CD14-positive monocyte (primary cell): ENCODE results near the gene UGT1A6. TPM values are rescaled to one million over a fixed set of nuclear protein-coding genes. Genes with fewer than 3 reads are reported as not detected.

Experiments used
- DNase-seq, 3 donors: peaks; one replicate each; pipeline ENCODE4 v3.0.0-alpha.2; 2011 to 2022
- H2AFZ ChIP-seq: 2 replicates; pipeline ENCODE4 v1.6.0; 2012; ENCODE audit warnings: mild to moderate bottlenecking, low read depth, low read length, inconsistent platforms; ENCODE audit not compliant: insufficient read depth, poor library complexity, severe bottlenecking
- H3K27ac ChIP-seq, 2 donors: 1 replicate in 1 of 2; 2 replicates in 1 of 2; pipeline ENCODE4 v1.5.1; 2012 to 2013; ENCODE audit warnings: low read length in 2 of 2, control low read depth in 1 of 2, inconsistent platforms in 1 of 2, low read depth in 1 of 2, mild to moderate bottlenecking in 1 of 2
- H3K27me3 ChIP-seq, 2 donors: one replicate each; pipeline versions ENCODE4 v1.6.0 to v1.6.1; 2011 to 2013; ENCODE audit warnings: low read length in 2 of 2; ENCODE audit not compliant: control insufficient read depth in 2 of 2, insufficient read depth in 2 of 2
- H3K36me3 ChIP-seq, 2 donors: replicated peaks in 1 of 2; 1 replicate in 1 of 2; 2 replicates in 1 of 2; pipeline versions ENCODE4 v1.5.1 to v1.6.1; 2012 to 2013; ENCODE audit warnings: low read length in 2 of 2, control low read depth in 1 of 2, inconsistent platforms in 1 of 2, mild to moderate bottlenecking in 1 of 2; ENCODE audit not compliant: insufficient read depth in 2 of 2, control insufficient read depth in 1 of 2
- H3K4me1 ChIP-seq, 2 donors: 1 replicate in 1 of 2; 2 replicates in 1 of 2; pipeline versions ENCODE4 v1.5.1 to v1.6.1; 2012 to 2013; ENCODE audit warnings: low read length in 2 of 2, control low read depth in 1 of 2, inconsistent platforms in 1 of 2, mild to moderate bottlenecking in 1 of 2, moderate library complexity in 1 of 2; ENCODE audit not compliant: insufficient read depth in 2 of 2, control insufficient read depth in 1 of 2
- H3K4me2 ChIP-seq: replicated peaks from 2 replicates; pipeline ENCODE3; 2012; ENCODE audit warnings: low read length, moderate library complexity, mild to moderate bottlenecking; ENCODE audit not compliant: poor library complexity, severe bottlenecking; ENCODE audit errors: extremely low read depth
- H3K4me3 ChIP-seq, 3 experiments: fragments of 200-600 bp in 1 of 3; sonication (generic) in 1 of 3; replicated peaks in 1 of 3; 1 replicate in 2 of 3; 2 replicates in 1 of 3; pipeline ENCODE4 v1.5.1; 2011 to 2013; ENCODE audit warnings: low read length in 3 of 3, mild to moderate bottlenecking in 3 of 3, control low read depth in 2 of 3, low read depth in 2 of 3, inconsistent platforms in 1 of 3, moderate library complexity in 1 of 3
- H3K79me2 ChIP-seq: 2 replicates; pipeline ENCODE4 v1.6.0; 2012; ENCODE audit warnings: mild to moderate bottlenecking, control low read depth, inconsistent platforms, low read length, moderate library complexity; ENCODE audit not compliant: insufficient read depth
- H3K9ac ChIP-seq: 2 replicates; pipeline ENCODE4 v1.6.0; 2017; ENCODE audit warnings: low read length, mild to moderate bottlenecking; ENCODE audit not compliant: insufficient read depth, poor library complexity, severe bottlenecking
- H3K9me3 ChIP-seq, 2 donors: replicated peaks in 1 of 2; 1 replicate in 1 of 2; 2 replicates in 1 of 2; pipeline versions ENCODE4 v1.5.1 to v1.6.1; 2012 to 2013; ENCODE audit warnings: low read length in 2 of 2, control low read depth in 1 of 2; ENCODE audit not compliant: control insufficient read depth in 1 of 2, insufficient read depth in 1 of 2
- H4K20me1 ChIP-seq: 2 replicates; pipeline ENCODE4 v1.6.0; 2012; ENCODE audit warnings: mild to moderate bottlenecking, low read length, control low read depth, moderate library complexity; ENCODE audit not compliant: insufficient read depth
- H3K27ac Mint-ChIP-seq, 7 donors: one replicate each; pipeline ENCODE4 v1.8.0; 2020; ENCODE audit warnings: mild to moderate bottlenecking in 7 of 7, mixed read lengths in 7 of 7, moderate library complexity in 6 of 7, inconsistent platforms in 2 of 7
- H3K27me3 Mint-ChIP-seq, 3 donors: one replicate each; pipeline ENCODE4 v1.8.0; 2021 to 2022; ENCODE audit warnings: low read depth in 3 of 3, mild to moderate bottlenecking in 3 of 3, mixed read lengths in 3 of 3, moderate library complexity in 3 of 3, inconsistent platforms in 1 of 3
- H3K36me3 Mint-ChIP-seq, 2 donors: one replicate each; pipeline ENCODE4 v1.8.0; 2020; ENCODE audit warnings: mixed read lengths in 2 of 2, inconsistent platforms in 1 of 2, mild to moderate bottlenecking in 1 of 2
- H3K4me1 Mint-ChIP-seq: one replicate; pipeline ENCODE4 v1.8.0; 2020; ENCODE audit warnings: mild to moderate bottlenecking, mixed read lengths
- H3K4me3 Mint-ChIP-seq, 2 donors: one replicate each; pipeline ENCODE4 v1.8.0; 2020; ENCODE audit warnings: mild to moderate bottlenecking in 2 of 2, mixed read lengths in 2 of 2, moderate library complexity in 1 of 2
- H3K9me3 Mint-ChIP-seq, 7 donors: one replicate each; pipeline ENCODE4 v1.8.0; 2020 to 2022; ENCODE audit warnings: mixed read lengths in 7 of 7, mild to moderate bottlenecking in 6 of 7, moderate library complexity in 6 of 7, inconsistent platforms in 2 of 7
- whole genome bisulfite sequencing: methylation state at CpG from one replicate; pipeline ENCODE4 v1.1.5; 2013; ENCODE audit warnings: missing lambda C conversion rate; ENCODE audit not compliant: insufficient coverage; 5-methylcytosine and 5-hydroxymethylcytosine counted together
- intact Hi-C, 2 donors: fragments of 100-400 bp; cut with micrococcal nuclease; formaldehyde crosslinking; loops; one replicate each; pipeline versions ENCODE4 v1.15.0 to v1.15.1; 2023
- polyA plus RNA-seq, 3 donors: library from polyadenylated mRNA; depleted of rRNA in 1 of 3; unstranded in 2 of 3; stranded (reverse) in 1 of 3; fragments of 300-500 nt in 2 of 3; fragments of >200 nt in 1 of 3; fragmentation: Illumina TruSeq in 2 of 3; gene quantifications; 1 replicate in 2 of 3; 2 replicates in 1 of 3; pipeline ENCODE4 v1.2.3, GENCODE V29; 2012 to 2021
- TF ChIP-seq, protein P1 (sequence below): fragments of 200-600 bp; IDR thresholded peaks from one replicate; pipeline ENCODE4 v1.8.0; 2022; ENCODE audit warnings: antibody characterized with exemption, mild to moderate bottlenecking

UGT1A6 gene
- polyA plus RNA-seq, 3 donors: not detected

DNA sequence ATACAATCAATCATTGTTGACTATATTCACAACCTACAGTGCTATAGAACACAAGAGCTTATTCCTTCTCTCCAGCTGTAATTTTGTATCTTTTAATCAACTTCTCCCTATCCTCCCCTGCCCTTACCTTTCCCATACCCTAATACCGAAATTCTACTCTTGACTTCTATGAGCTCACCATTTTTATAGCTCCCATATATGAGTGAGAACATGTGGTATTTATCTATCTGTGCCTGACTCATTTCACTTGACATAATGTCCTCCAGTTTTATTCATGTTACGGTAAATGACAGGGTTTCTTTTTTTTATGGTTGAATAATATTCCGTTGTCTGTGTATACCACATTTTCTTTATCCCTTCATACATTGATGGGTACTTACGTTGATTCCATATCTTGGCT, 88.1 kb downstream of the UGT1A6 start:
- H3K4me3 Mint-ChIP-seq: no peak overlapping the region
- Histone ChIP-seq H4K20me1 (no peaks in the 10 kb centered on the region), H3K36me3 (no peaks in the 10 kb centered on the region), H3K79me2 (no peaks in the 10 kb centered on the region), H3K27ac (no peak overlapping the region), H3K4me1 (no peaks in the 10 kb centered on the region), H3K9me3 (peaks cover 9 to 20% of the 10 kb centered on the region in 2 donors), H2AFZ (no peak overlapping the region), H3K27me3 (no peaks in the 10 kb centered on the region), H3K4me3 (no peak overlapping the region), H3K9ac (no peak overlapping the region), H3K4me2 (no peak overlapping the region)
- H3K4me1 Mint-ChIP-seq: no peaks in the 10 kb centered on the region
- H3K36me3 Mint-ChIP-seq: no peaks in the 10 kb centered on the region
- TF ChIP-seq, protein P1, sequence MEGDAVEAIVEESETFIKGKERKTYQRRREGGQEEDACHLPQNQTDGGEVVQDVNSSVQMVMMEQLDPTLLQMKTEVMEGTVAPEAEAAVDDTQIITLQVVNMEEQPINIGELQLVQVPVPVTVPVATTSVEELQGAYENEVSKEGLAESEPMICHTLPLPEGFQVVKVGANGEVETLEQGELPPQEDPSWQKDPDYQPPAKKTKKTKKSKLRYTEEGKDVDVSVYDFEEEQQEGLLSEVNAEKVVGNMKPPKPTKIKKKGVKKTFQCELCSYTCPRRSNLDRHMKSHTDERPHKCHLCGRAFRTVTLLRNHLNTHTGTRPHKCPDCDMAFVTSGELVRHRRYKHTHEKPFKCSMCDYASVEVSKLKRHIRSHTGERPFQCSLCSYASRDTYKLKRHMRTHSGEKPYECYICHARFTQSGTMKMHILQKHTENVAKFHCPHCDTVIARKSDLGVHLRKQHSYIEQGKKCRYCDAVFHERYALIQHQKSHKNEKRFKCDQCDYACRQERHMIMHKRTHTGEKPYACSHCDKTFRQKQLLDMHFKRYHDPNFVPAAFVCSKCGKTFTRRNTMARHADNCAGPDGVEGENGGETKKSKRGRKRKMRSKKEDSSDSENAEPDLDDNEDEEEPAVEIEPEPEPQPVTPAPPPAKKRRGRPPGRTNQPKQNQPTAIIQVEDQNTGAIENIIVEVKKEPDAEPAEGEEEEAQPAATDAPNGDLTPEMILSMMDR: no peak
- no peak for DNase-seq
- intact Hi-C loops: no loop called here
- H3K9me3 Mint-ChIP-seq: peaks cover 12 to 39% (median 18%) of the 10 kb centered on the region in 7 donors
- peaks cover 0 to 5% (median 2%) of the 10 kb centered on the region in 3 donors for H3K27me3 Mint-ChIP-seq
- no CpG with 5 or more reads among the region's 4 CpGs for WGBS
- H3K27ac Mint-ChIP-seq: no peak overlapping the region

DNA sequence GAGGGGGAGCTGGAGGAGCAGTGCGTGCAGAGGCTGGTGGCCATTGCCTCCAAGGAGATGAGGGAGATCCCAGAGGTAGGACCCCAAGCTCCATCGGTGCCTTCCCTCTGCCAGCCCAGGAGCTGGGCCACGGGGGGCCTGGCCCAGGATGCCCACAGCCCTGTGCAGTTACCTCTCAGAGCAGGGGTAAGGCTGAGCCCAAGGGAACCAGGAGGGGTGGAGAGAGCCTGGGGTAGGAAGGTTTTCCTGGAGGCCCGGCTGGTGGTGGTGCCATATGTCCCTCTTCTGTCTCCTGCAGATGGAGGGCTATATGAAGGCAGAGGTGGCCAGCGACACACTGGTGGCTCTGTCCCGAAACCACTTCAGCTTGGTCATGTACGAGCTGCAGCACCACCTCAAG, 96.9 kb downstream of the UGT1A6 start:
- no peak for DNase-seq
- Mint-ChIP-seq H3K36me3 (no peaks in the 10 kb centered on the region), H3K27ac (no peak overlapping the region), H3K4me1 (no peaks in the 10 kb centered on the region), H3K9me3 (peaks cover 4 to 12% (median 8%) of the 10 kb centered on the region in 7 donors), H3K27me3 (peaks cover 2 to 7% (median 4%) of the 10 kb centered on the region in 3 donors), H3K4me3 (no peak overlapping the region)
- TF ChIP-seq, protein P1: no peak
- no peak overlapping the region for H3K4me3 ChIP-seq
- H3K27me3 ChIP-seq: no peaks in the 10 kb centered on the region
- intact Hi-C loops: no loop called here
- no peaks in the 10 kb centered on the region for H3K4me1 ChIP-seq
- no peaks in the 10 kb centered on the region for H3K79me2 ChIP-seq
- WGBS: 100% methylated on average over 5 of the region's 7 CpGs
- H3K27ac ChIP-seq: no peak overlapping the region
- peaks cover 0 to 7% of the 10 kb centered on the region in 2 donors for H3K9me3 ChIP-seq
- H3K9ac ChIP-seq: no peak overlapping the region
- H3K4me2 ChIP-seq: no peak overlapping the region
- H3K36me3 ChIP-seq: no peaks in the 10 kb centered on the region
- H2AFZ ChIP-seq: no peak overlapping the region
- H4K20me1 ChIP-seq: no peaks in the 10 kb centered on the region
